AG04449 (cell line): ENCODE measurements around the gene LRP1B.

Source experiments
- CTCF ChIA-PET: fragments of 350-600 bp; formaldehyde crosslinking; extraction: SDS; loops from one replicate; lab custom pipeline; 2021; ENCODE audit warnings: antibody characterized with exemption; lab: Yijun Ruan, JAX
- POLR2A ChIA-PET: fragments of 400-600, 350-600 bp; formaldehyde crosslinking; extraction: SDS; loops from one replicate; lab custom pipeline; 2020; ENCODE audit warnings: antibody characterized with exemption, inconsistent platforms; lab: Yijun Ruan, JAX
- DNase-seq: peaks from one replicate; pipeline ENCODE4 v3.0.0-alpha.2; 2010; ENCODE audit warnings: low read depth, low spot score
- H3K4me3 ChIP-seq: 2 replicates; pipeline ENCODE4 v1.5.1; 2011; ENCODE audit warnings: low read depth, mild to moderate bottlenecking, control low read depth, low read length
- TF ChIP-seq, protein P1 (sequence below): IDR thresholded peaks from one replicate; pipeline ENCODE4 v1.5.1; 2011; ENCODE audit warnings: mild to moderate bottlenecking, moderate library complexity, low read length, control low read depth, inconsistent platforms; ENCODE audit not compliant: insufficient read depth; ENCODE audit errors: missing control alignments

The LRP1B gene

DNA sequence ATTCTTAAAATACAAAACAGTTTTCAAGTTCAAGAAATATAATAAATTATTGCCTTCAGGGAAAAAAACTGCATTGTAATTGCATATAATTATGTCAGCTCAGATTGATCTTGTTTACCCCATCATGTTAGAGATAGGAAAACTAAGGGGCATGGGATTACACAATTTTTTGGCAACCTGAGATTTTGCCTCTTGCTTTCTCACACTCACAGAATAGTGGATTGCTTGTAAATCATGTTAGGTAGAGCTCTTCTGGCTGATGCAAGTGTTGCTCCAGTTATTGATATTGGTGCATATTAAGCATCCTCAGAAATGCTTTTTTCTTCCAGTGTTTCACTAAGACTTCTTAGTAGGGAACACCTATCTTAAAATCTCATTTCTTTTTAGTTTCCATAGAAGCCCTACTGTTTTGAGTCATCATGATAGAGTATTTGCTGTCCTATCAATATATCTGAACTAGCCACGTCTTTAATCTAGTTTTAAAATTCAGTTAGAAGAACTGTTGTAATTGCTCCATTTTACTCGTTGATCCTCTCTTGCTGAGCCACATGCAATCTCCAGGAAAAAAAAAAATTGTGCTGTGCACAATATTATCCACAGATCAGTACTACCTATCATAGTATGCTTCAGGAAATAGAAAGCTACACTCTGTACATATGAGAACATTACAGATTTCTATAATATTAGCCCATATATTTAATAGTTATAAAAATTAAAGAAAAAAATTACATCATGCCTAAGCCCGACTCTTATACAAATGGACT lies 393.1 kb downstream of the LRP1B start:
- POLR2A ChIA-PET: no interaction called here
- CTCF ChIA-PET: no interaction called here
- H3K4me3 ChIP-seq: no peak overlapping the region
- no peak for DNase-seq
- TF ChIP-seq, protein P1, sequence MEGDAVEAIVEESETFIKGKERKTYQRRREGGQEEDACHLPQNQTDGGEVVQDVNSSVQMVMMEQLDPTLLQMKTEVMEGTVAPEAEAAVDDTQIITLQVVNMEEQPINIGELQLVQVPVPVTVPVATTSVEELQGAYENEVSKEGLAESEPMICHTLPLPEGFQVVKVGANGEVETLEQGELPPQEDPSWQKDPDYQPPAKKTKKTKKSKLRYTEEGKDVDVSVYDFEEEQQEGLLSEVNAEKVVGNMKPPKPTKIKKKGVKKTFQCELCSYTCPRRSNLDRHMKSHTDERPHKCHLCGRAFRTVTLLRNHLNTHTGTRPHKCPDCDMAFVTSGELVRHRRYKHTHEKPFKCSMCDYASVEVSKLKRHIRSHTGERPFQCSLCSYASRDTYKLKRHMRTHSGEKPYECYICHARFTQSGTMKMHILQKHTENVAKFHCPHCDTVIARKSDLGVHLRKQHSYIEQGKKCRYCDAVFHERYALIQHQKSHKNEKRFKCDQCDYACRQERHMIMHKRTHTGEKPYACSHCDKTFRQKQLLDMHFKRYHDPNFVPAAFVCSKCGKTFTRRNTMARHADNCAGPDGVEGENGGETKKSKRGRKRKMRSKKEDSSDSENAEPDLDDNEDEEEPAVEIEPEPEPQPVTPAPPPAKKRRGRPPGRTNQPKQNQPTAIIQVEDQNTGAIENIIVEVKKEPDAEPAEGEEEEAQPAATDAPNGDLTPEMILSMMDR: no peak

- no peak for DNase-seq
- TF ChIP-seq, protein P1: no peak
- ChIA-PET CTCF (no interaction called here), POLR2A (no interaction called here)
- H3K4me3 ChIP-seq: no peak overlapping the region
Measured at GRCh38 chr2:141736466-141736865, 394.4 kb downstream of the LRP1B start.

- TF ChIP-seq, protein P1: no peak
- CTCF ChIA-PET: no interaction called here
- DNase-seq: no peak
- no peak overlapping the region for H3K4me3 ChIP-seq
- POLR2A ChIA-PET: no interaction called here
Measured at GRCh38 chr2:141728886-141729285, 401.9 kb downstream of the LRP1B start.

GRCh38 chr2:141728142-141728541 lies 402.7 kb downstream of the LRP1B start:
- no peak overlapping the region for H3K4me3 ChIP-seq
- no peak for DNase-seq
- TF ChIP-seq, protein P1: no peak
- ChIA-PET POLR2A (no interaction called here), CTCF (no interaction called here)

DNA sequence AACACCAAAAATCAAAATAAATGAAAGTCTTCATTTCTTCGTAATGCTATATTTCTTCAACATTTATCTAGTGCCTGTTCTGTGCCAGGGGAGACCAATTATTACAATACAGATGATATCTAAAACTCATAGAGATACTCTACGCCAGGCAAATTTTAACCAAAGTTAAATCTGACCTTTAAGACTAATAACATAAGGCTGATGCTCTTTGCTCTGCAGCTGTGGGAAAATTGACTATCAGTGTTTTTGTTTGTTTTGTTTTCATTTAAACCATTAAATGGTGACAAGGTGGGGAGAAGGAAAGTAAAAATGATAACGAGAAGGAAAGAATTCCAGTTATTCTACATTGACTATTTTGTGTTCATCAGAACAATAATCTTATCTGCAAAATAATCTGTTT lies 406.4 kb downstream of the LRP1B start:
- no peak overlapping the region for H3K4me3 ChIP-seq
- ChIA-PET POLR2A (no interaction called here), CTCF (no interaction called here)
- TF ChIP-seq, protein P1: no peak
- DNase-seq: no peak

GRCh38 chr2:141723814-141724213 lies 407.0 kb downstream of the LRP1B start:
- CTCF ChIA-PET: no interaction called here
- POLR2A ChIA-PET: no interaction called here
- TF ChIP-seq, protein P1: no peak
- H3K4me3 ChIP-seq: no peak overlapping the region
- DNase-seq: no peak
